IMR-90 (cell line): Measurements from ENCODE around the gene AMOTL1. TPM values are rescaled to one million over a fixed set of nuclear protein-coding genes. Genes with fewer than 3 reads are reported as not detected.
A peak's percentile ranks its signal among the peaks of the same experiment; 100 is the strongest.

Experiments used
- ATAC-seq: fragments of 200-7000 bp; cut with Tn5 transposase; 2 replicates; pipeline ENCODE4 v1.9.1; 2020; ENCODE audit warnings: low read depth, mild to moderate bottlenecking, moderate library complexity
- BruUV-seq: library from RNA; stranded (reverse); fragments of 400-500 nt; replicated peaks from 2 replicates; lab custom pipeline; 2021; lab: Mats Ljungman, UMichigan
- CTCF ChIA-PET: fragments of 300-600 bp; formaldehyde crosslinking; extraction: SDS; loops from one replicate; lab custom pipeline; 2021; ENCODE audit warnings: antibody characterized with exemption; lab: Yijun Ruan, JAX
- POLR2A ChIA-PET: fragments of 300-600 bp; sonication (Branson Sonifier 250); formaldehyde crosslinking; loops from one replicate; lab custom pipeline; 2022; ENCODE audit warnings: antibody characterized with exemption; ENCODE audit not compliant: unreplicated experiment; lab: Charles Lee
- DNase-seq: peaks from one replicate; pipeline ENCODE4 v3.0.0; 2013
- H2AFZ ChIP-seq: replicated peaks from 2 replicates; pipeline ENCODE3; 2013; ENCODE audit warnings: low read length, mild to moderate bottlenecking; ENCODE audit not compliant: poor library complexity
- H2AK5ac ChIP-seq: 2 replicates; pipeline ENCODE4 v1.6.1; 2013; ENCODE audit warnings: low read depth, low read length, inconsistent platforms
- H2AK9ac ChIP-seq: replicated peaks from 2 replicates; pipeline ENCODE3; 2013; ENCODE audit warnings: mild to moderate bottlenecking, low read depth, low read length, moderate library complexity; ENCODE audit not compliant: poor library complexity
- H2BK120ac ChIP-seq: 2 replicates; pipeline ENCODE4 v1.6.1; 2013; ENCODE audit warnings: low read depth, low read length, inconsistent platforms
- H2BK15ac ChIP-seq: 3 replicates; pipeline ENCODE4 v1.6.1; 2013; ENCODE audit warnings: low read depth, low read length, inconsistent platforms
- H2BK20ac ChIP-seq: 2 replicates; pipeline ENCODE4 v1.6.1; 2013; ENCODE audit warnings: low read depth, mild to moderate bottlenecking, inconsistent platforms, low read length, moderate library complexity
- H2BK5ac ChIP-seq: 2 replicates; pipeline ENCODE4 v1.6.1; 2013; ENCODE audit warnings: mild to moderate bottlenecking, low read depth, low read length, inconsistent platforms; ENCODE audit not compliant: poor library complexity, severe bottlenecking
- H3K14ac ChIP-seq: replicated peaks from 2 replicates; pipeline ENCODE4 v1.6.1; 2013; ENCODE audit warnings: low read depth, low read length, inconsistent platforms
- H3K18ac ChIP-seq: 2 replicates; pipeline ENCODE4 v1.6.1; 2013; ENCODE audit warnings: low read depth, low read length, control low read depth
- H3K23ac ChIP-seq: 2 replicates; pipeline ENCODE4 v1.6.1; 2013; ENCODE audit warnings: low read depth, low read length, inconsistent platforms
- H3K27ac ChIP-seq: 2 replicates; pipeline ENCODE4 v1.5.1; 2013; ENCODE audit warnings: mild to moderate bottlenecking, control low read depth, low read length; ENCODE audit not compliant: insufficient read depth
- H3K27me3 ChIP-seq: 2 replicates; pipeline ENCODE4 v1.6.1; 2013; ENCODE audit warnings: low read length; ENCODE audit not compliant: control insufficient read depth, insufficient read depth
- H3K36me3 ChIP-seq: 2 replicates; pipeline ENCODE4 v1.6.1; 2013; ENCODE audit warnings: low read length, mixed read lengths; ENCODE audit not compliant: control insufficient read depth, insufficient read depth
- H3K4ac ChIP-seq: 2 replicates; pipeline ENCODE4 v1.6.1; 2013; ENCODE audit warnings: low read depth, low read length, inconsistent platforms
- H3K4me1 ChIP-seq: 2 replicates; pipeline ENCODE4 v1.6.1; 2013; ENCODE audit warnings: low read length, mixed read lengths; ENCODE audit not compliant: control insufficient read depth, insufficient read depth
- H3K4me2 ChIP-seq: 2 replicates; pipeline ENCODE4 v1.6.1; 2013; ENCODE audit warnings: low read depth, mild to moderate bottlenecking, control low read depth, low read length, moderate library complexity
- H3K4me3 ChIP-seq: 2 replicates; pipeline ENCODE4 v1.5.1; 2013; ENCODE audit warnings: low read depth, mild to moderate bottlenecking, control low read depth, low read length, moderate library complexity; ENCODE audit not compliant: insufficient read depth
- H3K56ac ChIP-seq: 2 replicates; pipeline ENCODE4 v1.6.1; 2013; ENCODE audit warnings: low read length, inconsistent platforms; ENCODE audit not compliant: insufficient read depth; ENCODE audit errors: extremely low read depth
- H3K79me1 ChIP-seq, 2 experiments: 2 replicates each; pipeline ENCODE4 v1.6.1; 2013; ENCODE audit warnings: low read length in 2 of 2, inconsistent platforms in 1 of 2, low read depth in 1 of 2
- H3K9ac ChIP-seq: 2 replicates; pipeline ENCODE4 v1.6.1; 2013; ENCODE audit warnings: low read depth, low read length, control low read depth
- H3K9me1 ChIP-seq: 2 replicates; pipeline ENCODE4 v1.6.1; 2013; ENCODE audit warnings: low read length, inconsistent platforms; ENCODE audit not compliant: insufficient read depth
- H3K9me3 ChIP-seq: 2 replicates; pipeline ENCODE4 v1.6.1; 2013; ENCODE audit warnings: low read length; ENCODE audit not compliant: control insufficient read depth, insufficient read depth
- H4K20me1 ChIP-seq: 2 replicates; pipeline ENCODE4 v1.6.1; 2013; ENCODE audit warnings: low read length, inconsistent platforms; ENCODE audit not compliant: insufficient read depth
- H4K5ac ChIP-seq: 2 replicates; pipeline ENCODE4 v1.6.1; 2013; ENCODE audit warnings: mild to moderate bottlenecking, low read depth, low read length, control low read depth
- H4K8ac ChIP-seq, 2 experiments: 2 replicates each; pipeline ENCODE4 v1.6.1; 2013; ENCODE audit warnings: low read depth in 2 of 2, low read length in 2 of 2, control low read depth in 1 of 2, inconsistent platforms in 1 of 2
- H4K91ac ChIP-seq: 2 replicates; pipeline ENCODE4 v1.6.1; 2013; ENCODE audit warnings: low read depth, low read length, inconsistent platforms; ENCODE audit not compliant: insufficient read depth
- BHLHE40 ChIP-seq: fragments of 150-350 bp; IDR thresholded peaks from 2 replicates; pipeline ENCODE4 v1.6.1; 2016; ENCODE audit warnings: mild to moderate bottlenecking, low read depth, low read length
- CEBPB ChIP-seq: IDR thresholded peaks from 2 replicates; pipeline ENCODE4 v1.6.1; 2012; ENCODE audit warnings: low read depth, low read length, improper control_type of control experiment
- CHD1 ChIP-seq: IDR thresholded peaks from 2 replicates; pipeline ENCODE4 v1.6.1; 2012; ENCODE audit warnings: low read depth, low read length, improper control_type of control experiment
- FOS ChIP-seq: fragments of 150-350 bp; IDR thresholded peaks from 2 replicates; pipeline ENCODE4 v1.6.1; 2016; ENCODE audit warnings: low read depth, low read length
- MAFK ChIP-seq: IDR thresholded peaks from 2 replicates; pipeline ENCODE4 v1.6.1; 2012; ENCODE audit warnings: low read depth, low read length, improper control_type of control experiment
- MAZ ChIP-seq: IDR thresholded peaks from 2 replicates; pipeline ENCODE4 v1.6.1; 2012; ENCODE audit warnings: low read depth, mild to moderate bottlenecking, low read length, improper control_type of control experiment, moderate library complexity, borderline replicate concordance
- MXI1 ChIP-seq: IDR thresholded peaks from 2 replicates; pipeline ENCODE4 v1.6.1; 2012; ENCODE audit warnings: low read depth, mild to moderate bottlenecking, low read length, moderate library complexity, borderline replicate concordance
- NFE2L2 ChIP-seq: fragments of 150-350 bp; IDR thresholded peaks from 2 replicates; pipeline ENCODE4 v1.6.1; 2016; ENCODE audit warnings: low read depth, mild to moderate bottlenecking, low read length
- POLR2A ChIP-seq: IDR thresholded peaks from 2 replicates; pipeline ENCODE4 v1.6.1; 2012; ENCODE audit warnings: mild to moderate bottlenecking, low read depth, low read length
- RFX5 ChIP-seq: IDR thresholded peaks from 2 replicates; pipeline ENCODE4 v1.8.0; 2012; ENCODE audit warnings: low read depth, mild to moderate bottlenecking, low read length, moderate library complexity
- SMC3 ChIP-seq: fragments of 150-350 bp; IDR thresholded peaks from 2 replicates; pipeline ENCODE4 v1.6.1; 2016; ENCODE audit warnings: low read depth, mild to moderate bottlenecking, antibody characterized with exemption, low read length, moderate library complexity
- WGBS, 2 experiments: methylation state at CpG; one replicate each; pipeline versions ENCODE4 v1.1.5 to v1.1.7; 2013; ENCODE audit warnings: missing lambda C conversion rate in 2 of 2; ENCODE audit not compliant: insufficient read length in 1 of 2; ENCODE audit errors: extremely low coverage in 2 of 2; 5-methylcytosine and 5-hydroxymethylcytosine counted together
- dilution Hi-C: fragments of 300-500 bp; cut with HindIII; formaldehyde crosslinking; loops from one replicate; pipeline ENCODE4 v1.14.3; 2018; ENCODE audit warnings: low sequenced_read_pairs; ENCODE audit not compliant: unreplicated experiment
- in situ Hi-C: fragments of 300-500 bp; cut with MboI; formaldehyde crosslinking; loops from 3 replicates; pipeline ENCODE4 v1.14.3; 2019; ENCODE audit warnings: low sequenced_read_pairs, inconsistent platforms, mixed read lengths
- intact Hi-C: fragments of 100-400 bp; cut with micrococcal nuclease; formaldehyde crosslinking; loops from 2 replicates; pipeline ENCODE4 v1.10.0; 2022
- polyA plus RNA-seq, 3 experiments: library from polyadenylated mRNA; depleted of rRNA; stranded (reverse); fragments of >200 nt; gene quantifications; 2 replicates each; pipeline ENCODE4 v1.2.3, GENCODE V29; 2012; ENCODE audit warnings: low replicate concordance in 1 of 3
- total RNA-seq: library from RNA; depleted of rRNA; stranded (reverse); fragments of >200 nt; gene quantifications from 2 replicates; pipeline ENCODE4 v1.2.3, GENCODE V29; 2012
- TF ChIP-seq, protein P1 (sequence below): fragments of 150-350 bp; IDR thresholded peaks from 2 replicates; pipeline ENCODE4 v1.6.1; 2016; ENCODE audit warnings: low read depth, mild to moderate bottlenecking, low read length, moderate library complexity, borderline replicate concordance
- TF ChIP-seq, protein P2 (sequence below): fragments of 150-350 bp; IDR thresholded peaks from 2 replicates; pipeline ENCODE4 v1.6.1; 2017; ENCODE audit warnings: mild to moderate bottlenecking, antibody characterized with exemption, low read length, low read depth

The AMOTL1 gene
- total and polyA plus RNA-seq, 2 of the 4 experiments (the other 2 are of a cell fraction), result 18.6 to 49.5 TPM

DNA sequence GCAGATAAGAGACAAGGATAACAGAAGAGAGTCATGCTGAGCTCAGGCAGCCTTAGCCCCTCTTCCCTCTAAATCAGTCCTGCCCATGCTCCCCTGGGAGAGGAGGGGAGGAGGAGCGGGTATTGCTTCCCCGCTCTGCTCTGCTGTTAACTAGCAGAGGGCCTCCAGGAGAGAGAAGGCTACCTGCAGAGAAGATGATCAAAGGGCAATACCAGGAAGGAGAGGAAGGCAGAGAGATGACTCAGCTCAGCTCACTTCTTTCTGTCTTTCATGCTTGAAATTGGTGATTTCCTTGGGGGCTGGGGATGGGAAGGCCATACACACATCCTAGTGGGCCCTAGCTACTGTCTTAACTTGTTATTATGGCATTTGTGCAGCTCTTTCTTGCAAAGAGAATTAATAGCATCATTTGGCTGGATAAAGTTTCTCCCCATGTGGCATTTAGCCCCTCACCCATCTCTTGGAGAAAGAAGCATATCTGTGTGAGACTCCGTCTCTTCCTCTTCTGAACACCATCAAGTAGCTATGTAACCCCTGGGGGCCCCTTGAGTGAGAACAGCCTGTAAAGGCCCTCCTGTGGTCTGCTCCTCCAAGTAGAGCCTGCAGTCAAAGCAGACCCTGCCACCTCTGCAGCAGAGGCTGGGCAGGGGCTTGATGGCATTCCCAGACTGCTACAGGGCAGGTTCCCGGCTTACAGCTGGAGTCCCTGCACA is 33.4 kb upstream of the AMOTL1 start:
- Histone ChIP-seq H2AFZ (no peak overlapping the region), H3K36me3 (no peaks in the 10 kb centered on the region), H3K9ac (no peak overlapping the region), H3K79me1 (no peaks in the 10 kb centered on the region), H3K9me3 (no peaks in the 10 kb centered on the region), H4K91ac (no peak overlapping the region), H2BK20ac (no peak overlapping the region), H3K18ac (no peak overlapping the region), H3K23ac (0 out of 2 replicates have a peak overlapping the region, but pooled peaks have one; percentile 28), H4K5ac (no peak overlapping the region), H3K4me1 (peaks cover 19% of the 10 kb centered on the region), H2BK15ac (peak overlapping the region; percentile 48; the same call in 1 of the 3 replicates), H3K14ac (no peak overlapping the region), H3K4me2 (no peak overlapping the region), H3K27me3 (no peaks in the 10 kb centered on the region), H2BK120ac (0 out of 2 replicates have a peak overlapping the region, but pooled peaks have one; percentile 1), H3K4ac (peak overlapping the region; percentile 26; the same call in 1 of the 2 replicates), H4K8ac (no peak overlapping the region), H2AK5ac (peak overlapping the region; percentile 69; the same call in 1 of the 2 replicates), H3K9me1 (peaks cover 17% of the 10 kb centered on the region), H2AK9ac (no peak overlapping the region), H3K56ac (no peak overlapping the region), H4K20me1 (no peaks in the 10 kb centered on the region), H3K4me3 (no peak overlapping the region), H3K27ac (no peak overlapping the region), H2BK5ac (no peak overlapping the region)
- no TSS peak for BruUV-seq
- dilution Hi-C loops, result no loop called here
- in situ Hi-C loops, result no loop called here
- TF ChIP-seq BHLHE40, result no peak
- TF ChIP-seq MAZ, result no peak
- no peak for TF ChIP-seq MXI1
- TF ChIP-seq SMC3, result no peak
- no peak for TF ChIP-seq CEBPB
- TF ChIP-seq FOS, result no peak
- TF ChIP-seq, protein P1, sequence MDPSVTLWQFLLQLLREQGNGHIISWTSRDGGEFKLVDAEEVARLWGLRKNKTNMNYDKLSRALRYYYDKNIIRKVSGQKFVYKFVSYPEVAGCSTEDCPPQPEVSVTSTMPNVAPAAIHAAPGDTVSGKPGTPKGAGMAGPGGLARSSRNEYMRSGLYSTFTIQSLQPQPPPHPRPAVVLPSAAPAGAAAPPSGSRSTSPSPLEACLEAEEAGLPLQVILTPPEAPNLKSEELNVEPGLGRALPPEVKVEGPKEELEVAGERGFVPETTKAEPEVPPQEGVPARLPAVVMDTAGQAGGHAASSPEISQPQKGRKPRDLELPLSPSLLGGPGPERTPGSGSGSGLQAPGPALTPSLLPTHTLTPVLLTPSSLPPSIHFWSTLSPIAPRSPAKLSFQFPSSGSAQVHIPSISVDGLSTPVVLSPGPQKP, result no peak
- TF ChIP-seq RFX5, result no peak
- no peak for TF ChIP-seq CHD1
- no peak for TF ChIP-seq NFE2L2
- TF ChIP-seq, protein P2, sequence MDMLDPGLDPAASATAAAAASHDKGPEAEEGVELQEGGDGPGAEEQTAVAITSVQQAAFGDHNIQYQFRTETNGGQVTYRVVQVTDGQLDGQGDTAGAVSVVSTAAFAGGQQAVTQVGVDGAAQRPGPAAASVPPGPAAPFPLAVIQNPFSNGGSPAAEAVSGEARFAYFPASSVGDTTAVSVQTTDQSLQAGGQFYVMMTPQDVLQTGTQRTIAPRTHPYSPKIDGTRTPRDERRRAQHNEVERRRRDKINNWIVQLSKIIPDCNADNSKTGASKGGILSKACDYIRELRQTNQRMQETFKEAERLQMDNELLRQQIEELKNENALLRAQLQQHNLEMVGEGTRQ, result no peak
- TF ChIP-seq POLR2A, result no peak
- no peak for TF ChIP-seq MAFK
- ATAC-seq (no peak), DNase-seq (no peak)
- CTCF ChIA-PET, result interaction anchor here (0.6 to 1.0 kb wide), 2 partner anchors 19 to 1031 kb away, joined by 3 to 4 read pairs; no protein-coding TSS in a partner anchor
- 100% methylated on average over 2 of the region's 4 CpGs; no CpG with 5 or more reads in 1 of the 2 experiments for WGBS, 2 experiments
- intact Hi-C loops, result no loop called here
- POLR2A ChIA-PET, result no interaction called here
